ENCODE results near the gene MGLL. TPM values are rescaled to one million over a fixed set of nuclear protein-coding genes. Genes with fewer than 3 reads are reported as not detected.

The MGLL gene
- total RNA-seq, 2 experiments from 2014 or later, result 2.1 to 3.6 TPM

DNA sequence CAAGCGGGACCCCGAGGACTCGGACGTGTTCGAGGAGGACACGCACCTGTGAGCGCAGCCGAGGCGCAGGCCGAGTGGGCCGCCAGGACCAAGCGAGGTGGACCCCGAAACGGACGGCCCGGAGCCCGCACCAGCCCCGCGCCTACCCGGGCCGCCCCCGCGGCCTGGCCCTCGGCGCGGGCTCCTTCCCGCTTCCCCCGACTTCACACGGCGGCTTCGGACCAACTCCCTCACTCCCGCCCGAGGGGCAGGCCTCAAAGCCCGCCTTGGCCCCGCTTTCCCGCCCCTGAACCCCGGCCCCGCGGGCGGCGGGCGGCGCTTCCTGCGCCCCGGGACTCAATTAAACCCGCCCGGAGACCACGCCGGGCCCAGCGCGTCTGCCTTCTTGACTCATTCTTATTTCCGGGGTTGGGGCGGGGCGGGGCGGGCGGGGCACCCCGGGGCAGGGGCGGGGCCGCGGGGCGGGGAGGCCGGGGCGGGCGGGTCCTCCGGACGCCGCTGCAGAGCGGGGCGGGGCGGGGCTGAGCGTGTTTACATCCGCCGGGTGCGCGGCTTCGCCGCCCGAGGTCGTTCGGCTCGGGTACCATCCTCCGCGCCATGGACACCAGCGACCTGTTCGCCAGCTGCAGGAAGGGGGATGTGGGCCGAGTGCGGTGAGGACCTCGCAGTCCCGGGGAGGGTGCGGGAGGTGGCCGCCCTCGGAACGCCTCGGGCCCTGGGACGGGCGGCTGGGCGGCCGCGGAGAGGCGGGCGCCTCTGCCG lies 149.7 kb downstream of the MGLL start, which contains the start of gene ABTB1:
Gene ABTB1, plus strand, starts transcription at position 524 of the 762 bp plus-strand sequence. Its CDS starts 74 bp downstream, at position 598.
- ATAC-seq (ENCODE audit: low read depth) (peak; percentile 84), DNase-seq (peak; percentile 90)
- H3K4me3 Mint-ChIP-seq, result peak within 1 kb of the TSS; percentile 94
- no peaks in the 10 kb centered on the region for H3K9me3 Mint-ChIP-seq
- POLR2A ChIA-PET, result interaction anchor here (0.8 to 2.2 kb wide), 12 partner anchors 10 to 381 kb away, joined by 3 to 18 read pairs (median 3); partner anchors contain the start of genes MCM2, PODXL2, SEC61A1 and TPRA1
- peak within 1 kb of the TSS; percentile 99 for H3K27ac Mint-ChIP-seq
- H3K4me1 Mint-ChIP-seq, result peaks cover 20% of the 10 kb centered on the region
- no peaks in the 10 kb centered on the region for H3K27me3 Mint-ChIP-seq
- H3K36me3 Mint-ChIP-seq, result no peaks in the 10 kb centered on the region

DNA sequence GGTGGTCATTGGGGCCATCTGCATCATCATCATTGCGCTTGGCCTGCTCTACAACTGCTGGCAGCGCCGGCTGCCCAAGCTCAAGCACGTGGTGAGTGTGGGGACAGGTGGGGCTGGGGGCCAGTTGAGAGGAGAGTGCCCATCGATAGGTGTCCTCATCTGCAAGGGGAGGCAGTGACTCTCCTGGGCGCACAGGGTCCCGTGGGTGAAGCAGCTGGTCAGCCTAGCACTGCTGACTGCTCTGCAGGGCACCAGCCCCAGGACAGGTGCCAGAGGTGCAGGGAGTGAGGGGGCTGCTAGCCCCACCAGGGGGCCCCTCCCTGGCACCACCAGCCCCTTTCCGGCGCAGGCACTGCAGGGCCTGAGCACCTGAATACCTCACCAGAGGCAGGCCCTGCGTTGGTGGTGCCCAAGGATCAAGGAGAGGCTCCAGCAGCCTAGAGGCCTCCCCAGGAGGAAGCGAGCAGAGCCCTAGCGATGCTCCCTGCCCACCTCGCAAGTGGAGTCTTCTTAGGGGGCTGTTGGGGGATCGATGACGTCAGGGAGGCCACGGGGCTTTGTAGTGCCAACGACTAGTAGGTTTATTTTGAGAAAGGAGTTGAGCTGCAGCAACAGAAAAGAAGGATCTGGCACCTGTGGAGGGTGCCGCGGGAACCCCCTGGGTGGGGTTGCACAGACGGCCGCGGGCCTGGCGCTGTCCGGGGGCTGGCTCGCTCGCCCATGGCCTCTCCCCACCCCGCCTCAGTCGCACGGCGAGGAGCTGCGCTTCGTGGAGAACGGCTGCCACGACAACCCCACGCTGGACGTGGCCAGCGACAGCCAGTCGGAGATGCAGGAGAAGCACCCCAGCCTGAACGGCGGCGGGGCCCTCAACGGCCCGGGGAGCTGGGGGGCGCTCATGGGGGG lies 150.5 kb downstream of the MGLL start:
- peak; percentile 9 for ATAC-seq (ENCODE audit: low read depth)
- H3K27me3 Mint-ChIP-seq, result no peaks in the 10 kb centered on the region
- peak; percentile 69 for DNase-seq
- peak overlapping the region; percentile 94 for H3K4me3 Mint-ChIP-seq
- POLR2A ChIA-PET, result interaction anchor here (0.8 to 2.2 kb wide), 12 partner anchors 11 to 382 kb away, joined by 3 to 18 read pairs (median 3); partner anchors contain the start of genes MCM2, PODXL2, SEC61A1 and TPRA1
- no peaks in the 10 kb centered on the region for H3K36me3 Mint-ChIP-seq
- H3K4me1 Mint-ChIP-seq, result peaks cover 20% of the 10 kb centered on the region
- H3K27ac Mint-ChIP-seq, result peak overlapping the region; percentile 99
- H3K9me3 Mint-ChIP-seq, result no peaks in the 10 kb centered on the region

DNA sequence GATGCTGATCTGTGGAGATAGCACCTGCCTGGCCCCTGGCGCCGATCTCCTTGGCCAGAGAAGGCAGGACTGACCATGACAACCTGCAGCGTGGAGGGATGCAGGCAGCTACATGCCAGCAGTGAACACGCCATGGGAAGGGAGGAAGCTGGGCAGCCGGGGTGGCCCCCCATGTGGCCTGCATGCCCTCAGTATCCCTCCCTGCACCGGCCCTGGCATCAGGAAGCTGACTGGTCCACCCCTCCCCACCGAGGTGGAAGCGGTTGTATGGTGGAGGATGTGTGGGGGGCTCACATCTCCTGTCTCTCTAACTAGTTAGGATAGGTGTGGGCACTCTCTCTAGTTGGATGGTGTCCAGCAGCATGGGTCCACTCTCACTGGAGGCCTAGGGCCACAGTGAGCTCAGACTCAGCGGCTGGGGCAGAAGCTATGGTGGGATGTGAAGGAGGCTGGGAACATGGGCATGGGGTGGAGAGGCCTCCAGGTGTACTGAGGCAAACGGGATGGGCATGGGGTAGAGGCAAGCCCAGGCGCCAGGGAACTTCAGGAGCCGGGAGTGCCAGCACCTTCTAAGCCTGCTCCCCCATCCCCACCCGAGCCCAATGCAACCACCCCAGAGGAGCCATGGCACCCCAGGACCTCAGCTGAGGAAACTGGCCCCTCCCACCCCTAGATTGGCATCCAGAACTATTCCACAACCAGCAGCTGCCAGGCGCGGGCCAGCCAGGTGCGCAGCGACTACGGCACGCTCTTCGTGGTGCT lies 151.4 kb downstream of the MGLL start:
- Mint-ChIP-seq H3K9me3 (no peaks in the 10 kb centered on the region), H3K27ac (peak overlapping the region; percentile 80), H3K27me3 (no peaks in the 10 kb centered on the region), H3K4me3 (peak overlapping the region; percentile 49), H3K36me3 (no peaks in the 10 kb centered on the region), H3K4me1 (peaks cover 20% of the 10 kb centered on the region)
- ATAC-seq (ENCODE audit: low read depth) (no peak), DNase-seq (no peak)
- POLR2A ChIA-PET, result interaction anchor here (1.1 to 2.2 kb wide), 6 partner anchors 12 to 92 kb away, joined by 3 to 18 read pairs (median 5); partner anchors contain the start of genes MCM2 and TPRA1

- DNase-seq (no peak), ATAC-seq (ENCODE audit: low read depth) (no peak)
- no peaks in the 10 kb centered on the region for H3K9me3 Mint-ChIP-seq
- POLR2A ChIA-PET, result interaction anchor here (1.1 kb wide), 1 partner anchor 81 kb away, joined by 3 read pairs; no protein-coding TSS in a partner anchor
- peaks cover 20% of the 10 kb centered on the region for H3K4me1 Mint-ChIP-seq
- no peak overlapping the region for H3K27ac Mint-ChIP-seq
- no peak overlapping the region for H3K4me3 Mint-ChIP-seq
- peaks cover under 1% of the 10 kb centered on the region for H3K27me3 Mint-ChIP-seq
- no peaks in the 10 kb centered on the region for H3K36me3 Mint-ChIP-seq
Measured at GRCh38 chr3:127670229-127670559, 152.1 kb downstream of the MGLL start.

DNA sequence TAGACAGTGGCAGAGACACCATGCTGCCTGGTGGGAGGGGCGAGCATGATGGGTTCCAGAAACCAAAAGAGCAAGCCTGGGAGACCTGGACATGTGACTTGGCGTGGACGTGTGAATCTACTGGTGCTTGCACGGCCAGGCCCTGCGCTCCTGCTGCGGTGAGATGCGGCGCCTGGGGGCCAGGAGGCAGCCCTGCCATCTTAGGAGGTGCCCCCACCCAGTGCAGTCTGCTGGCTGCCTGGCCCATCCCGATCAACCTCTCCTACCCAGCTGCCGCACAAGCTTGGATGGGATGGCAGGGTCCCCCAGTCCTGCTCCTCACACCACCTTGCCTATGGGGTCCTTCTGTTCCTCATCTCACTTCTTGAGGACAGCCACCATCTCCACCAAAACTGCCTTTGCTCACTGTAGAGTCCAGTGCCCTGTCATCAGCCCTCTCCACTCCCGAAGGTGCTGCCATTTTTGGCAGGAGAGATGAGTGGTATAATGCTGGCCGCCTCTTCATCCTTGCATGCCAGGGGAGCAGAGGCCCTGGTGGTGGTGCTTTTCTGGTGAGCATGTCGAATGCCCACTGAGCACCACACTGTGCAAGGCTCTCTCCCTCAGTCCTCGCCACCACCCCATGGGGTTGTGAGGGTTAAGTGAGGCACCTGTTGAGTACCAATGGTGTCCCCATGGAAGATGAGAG lies 152.6 kb downstream of the MGLL start:
- no peak for ATAC-seq (ENCODE audit: low read depth)
- Mint-ChIP-seq H3K27ac (no peak overlapping the region), H3K9me3 (no peaks in the 10 kb centered on the region), H3K27me3 (peaks cover 2% of the 10 kb centered on the region), H3K4me3 (no peak overlapping the region), H3K4me1 (peaks cover 22% of the 10 kb centered on the region), H3K36me3 (no peaks in the 10 kb centered on the region)
- POLR2A ChIA-PET, result interaction anchor here (1.1 kb wide), 1 partner anchor 80 kb away, joined by 3 read pairs; no protein-coding TSS in a partner anchor
- DNase-seq, result no peak

DNA sequence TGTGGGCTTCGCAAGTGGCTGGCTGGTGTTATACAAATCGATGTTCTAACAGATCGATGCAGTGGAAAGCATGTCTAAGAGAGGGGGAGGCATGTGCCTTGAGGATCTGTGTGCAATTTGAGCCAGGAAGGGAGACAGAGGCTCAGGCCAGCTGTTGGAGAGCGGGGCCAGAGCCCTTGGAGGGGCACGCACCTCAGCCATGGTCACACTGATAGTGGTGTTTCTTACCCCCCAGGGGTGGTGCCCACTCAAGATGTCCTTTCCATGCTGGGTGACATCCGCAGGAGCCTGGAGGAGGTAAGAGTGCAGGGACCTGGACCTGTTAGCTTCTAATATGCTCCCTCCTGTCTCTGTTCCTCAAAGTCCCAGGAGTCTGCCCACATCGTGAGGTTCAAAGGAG lies 153.4 kb downstream of the MGLL start:
- H3K4me3 Mint-ChIP-seq, result no peak overlapping the region
- POLR2A ChIA-PET, result no interaction called here
- peaks cover 2% of the 10 kb centered on the region for H3K27me3 Mint-ChIP-seq
- ATAC-seq (ENCODE audit: low read depth), result no peak
- H3K4me1 Mint-ChIP-seq, result peaks cover 16% of the 10 kb centered on the region
- no peak overlapping the region for H3K27ac Mint-ChIP-seq
- no peaks in the 10 kb centered on the region for H3K36me3 Mint-ChIP-seq
- no peak for DNase-seq
- no peaks in the 10 kb centered on the region for H3K9me3 Mint-ChIP-seq

DNA sequence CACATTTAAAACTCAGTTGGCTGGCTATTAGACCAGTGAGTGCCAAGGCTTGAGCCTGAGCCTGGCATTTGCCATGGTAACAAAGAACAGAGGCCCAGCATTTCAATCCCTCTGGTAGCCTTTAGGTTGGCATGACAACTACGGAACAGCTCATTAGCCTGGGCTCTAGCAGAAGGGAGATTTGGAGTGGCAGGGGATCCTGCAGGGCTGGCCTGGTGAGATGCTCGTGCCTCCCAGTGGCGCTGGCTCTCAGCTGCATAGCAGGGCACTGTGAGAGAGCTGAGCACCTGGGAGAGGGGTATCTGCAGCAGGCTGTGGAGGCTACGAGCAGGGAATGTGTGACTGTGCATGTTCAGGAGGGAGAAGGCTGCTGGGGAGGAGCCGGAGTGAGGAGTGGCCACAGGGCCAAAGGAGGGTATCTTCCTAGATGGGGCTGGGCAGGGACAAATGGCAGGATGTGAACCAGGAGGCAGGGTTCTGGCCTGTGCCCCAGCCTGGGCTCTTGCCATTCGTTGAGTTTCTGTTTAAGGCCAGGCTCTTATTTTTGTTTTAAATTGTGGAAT lies 155.1 kb downstream of the MGLL start:
- H3K4me3 Mint-ChIP-seq, result no peak overlapping the region
- POLR2A ChIA-PET, result no interaction called here

DNA sequence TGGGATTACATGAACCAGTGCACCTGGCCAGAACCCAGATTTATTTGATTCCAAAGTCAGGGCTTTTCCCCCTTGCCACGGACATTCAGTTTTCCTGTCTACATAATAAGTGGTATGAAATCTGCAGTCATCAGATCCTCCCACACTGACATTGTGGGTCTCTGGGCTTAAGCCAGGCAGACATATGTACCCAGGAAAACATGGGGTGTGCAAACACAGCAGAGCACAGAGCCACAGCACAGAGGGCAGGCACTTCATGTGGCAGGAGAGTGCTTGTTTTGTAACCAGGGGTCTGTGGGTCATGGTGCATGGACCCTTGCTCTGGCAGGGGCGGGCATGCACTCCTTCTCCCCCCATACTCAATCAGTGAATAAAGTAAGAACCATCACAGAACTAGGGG lies 155.6 kb downstream of the MGLL start:
- no peak for DNase-seq
- Mint-ChIP-seq H3K9me3 (no peaks in the 10 kb centered on the region), H3K4me3 (no peak overlapping the region), H3K4me1 (peaks cover 9% of the 10 kb centered on the region), H3K27me3 (peaks cover 2% of the 10 kb centered on the region), H3K27ac (no peak overlapping the region), H3K36me3 (no peaks in the 10 kb centered on the region)
- ATAC-seq (ENCODE audit: low read depth), result no peak
- POLR2A ChIA-PET, result interaction anchor here (0.6 kb wide), 1 partner anchor 25 kb away, joined by 4 read pairs; no protein-coding TSS in a partner anchor

More for the DNA sequence above, 155.1 kb downstream of the MGLL start:
- no peaks in the 10 kb centered on the region for H3K36me3 Mint-ChIP-seq
- peaks cover 11% of the 10 kb centered on the region for H3K4me1 Mint-ChIP-seq
- DNase-seq (no peak), ATAC-seq (ENCODE audit: low read depth) (no peak)
- H3K27ac Mint-ChIP-seq, result no peak overlapping the region
- H3K9me3 Mint-ChIP-seq, result no peaks in the 10 kb centered on the region
- peaks cover 2% of the 10 kb centered on the region for H3K27me3 Mint-ChIP-seq

- ATAC-seq (ENCODE audit: low read depth), result no peak
Measured at GRCh38 chr3:127665586-127665985, 156.7 kb downstream of the MGLL start.

DNA sequence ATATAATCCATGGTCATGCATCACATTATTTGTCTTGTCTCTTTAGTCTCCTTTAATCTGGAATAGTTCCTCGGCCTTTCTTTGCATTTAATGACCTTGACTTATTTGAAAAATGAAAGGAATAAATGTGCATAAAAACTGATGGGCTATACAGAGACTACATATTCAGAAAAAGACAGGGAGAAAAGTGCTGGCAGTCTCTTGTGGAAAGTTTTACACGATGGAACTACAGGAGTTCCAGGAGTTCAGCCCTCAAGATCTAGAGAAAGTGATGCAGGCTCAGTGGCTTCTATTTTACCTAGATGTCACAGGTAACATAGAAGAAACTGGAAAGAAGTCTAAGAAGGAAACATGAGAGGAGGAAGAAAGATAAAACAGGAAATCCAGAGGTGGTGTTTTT lies 157.2 kb downstream of the MGLL start:
- Mint-ChIP-seq H3K36me3 (no peaks in the 10 kb centered on the region), H3K9me3 (no peaks in the 10 kb centered on the region), H3K27me3 (peaks cover 2% of the 10 kb centered on the region), H3K27ac (no peak overlapping the region), H3K4me3 (no peak overlapping the region), H3K4me1 (peaks cover 3% of the 10 kb centered on the region)
- ATAC-seq (ENCODE audit: low read depth) (no peak), DNase-seq (no peak)
- POLR2A ChIA-PET, result no interaction called here

More at GRCh38 chr3:127665586-127665985, 156.7 kb downstream of the MGLL start:
- Mint-ChIP-seq H3K27me3 (peaks cover 2% of the 10 kb centered on the region), H3K4me1 (peaks cover 3% of the 10 kb centered on the region), H3K4me3 (no peak overlapping the region), H3K9me3 (no peaks in the 10 kb centered on the region), H3K27ac (no peak overlapping the region), H3K36me3 (no peaks in the 10 kb centered on the region)
- POLR2A ChIA-PET, result no interaction called here
- no peak for DNase-seq

- Mint-ChIP-seq H3K4me3 (no peak overlapping the region), H3K9me3 (no peaks in the 10 kb centered on the region), H3K4me1 (peaks cover 3% of the 10 kb centered on the region), H3K27me3 (peaks cover 13% of the 10 kb centered on the region), H3K27ac (no peak overlapping the region), H3K36me3 (no peaks in the 10 kb centered on the region)
- no peak for DNase-seq
- ATAC-seq (ENCODE audit: low read depth), result no peak
- POLR2A ChIA-PET, result no interaction called here
Measured at GRCh38 chr3:127663151-127663550, 159.2 kb downstream of the MGLL start.

DNA sequence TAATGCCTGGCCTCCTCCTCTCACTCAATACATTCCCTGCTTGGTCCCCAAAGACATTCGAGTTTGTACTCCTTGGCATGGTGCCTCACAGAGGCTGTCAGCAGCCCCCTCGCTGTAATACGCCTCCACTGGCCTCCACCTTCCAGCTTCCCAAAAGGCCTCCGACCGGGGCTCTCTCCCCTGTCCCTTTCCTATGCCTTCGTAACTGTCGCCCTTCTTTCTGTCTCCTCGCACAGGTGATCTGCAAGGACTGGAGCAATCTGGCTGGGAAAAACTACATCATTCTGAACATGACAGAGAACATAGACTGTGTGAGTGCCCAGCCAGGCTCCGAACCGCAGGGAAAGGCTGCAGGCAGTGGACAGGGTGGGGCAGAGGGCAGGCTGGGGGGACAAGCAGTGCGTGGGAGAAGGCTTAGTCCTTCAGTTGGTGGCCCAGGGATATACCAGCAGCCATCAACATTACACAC lies 160.3 kb downstream of the MGLL start:
- Mint-ChIP-seq H3K36me3 (no peaks in the 10 kb centered on the region), H3K4me1 (peaks cover 3% of the 10 kb centered on the region), H3K27me3 (peaks cover 19% of the 10 kb centered on the region), H3K27ac (no peak overlapping the region), H3K4me3 (no peak overlapping the region), H3K9me3 (no peaks in the 10 kb centered on the region)
- POLR2A ChIA-PET, result no interaction called here
- DNase-seq, result no peak
- no peak for ATAC-seq (ENCODE audit: low read depth)

All from activated naive CD8-positive, alpha-beta T cell treated with anti-CD3 and anti-CD28 coated beads, Interleukin-2, amount 10 ng/mL, durations not matched to agents 7 days and 5 days (primary cell).